ENCODE measurements around the gene FBXO46. TPM values are rescaled to one million over a fixed set of nuclear protein-coding genes. Genes with fewer than 3 reads are reported as not detected.

The FBXO46 gene
- total RNA-seq, 1 experiment from 2014 or later, result 45.5 TPM

GRCh38 chr19:45767881-45768654, 37.4 kb upstream of the FBXO46 start:
- Histone ChIP-seq H3K27ac (peak overlapping the region; percentile 79), H3K9me3 (ENCODE audit: insufficient read depth, low read depth) (no peaks in the 10 kb centered on the region), H3K9me2 (ENCODE audit: insufficient read depth) (no peaks in the 10 kb centered on the region), H3K4me3 (peak overlapping the region; percentile 97), H3K79me2 (ENCODE audit: low read depth) (no peaks in the 10 kb centered on the region), H3K36me3 (ENCODE audit: low read depth) (0 out of 2 replicates have a peak, but pooled peaks cover 3% of the 10 kb centered on the region), H3F3A (ENCODE audit: insufficient read depth, low read depth) (peaks cover 52% of the 10 kb centered on the region; the same call in 1 of the 2 replicates), H3K27me3 (ENCODE audit: insufficient read depth, low read depth) (no peaks in the 10 kb centered on the region), H2AFZ (peak overlapping the region; percentile 94), H4K20me1 (ENCODE audit: insufficient read depth) (no peaks in the 10 kb centered on the region), H3K4me2 (peak overlapping the region; percentile 100), H3K4me1 (replicated peaks; ENCODE audit: insufficient read depth) (peaks cover 17% of the 10 kb centered on the region)
- TF ChIP-seq, protein P1, sequence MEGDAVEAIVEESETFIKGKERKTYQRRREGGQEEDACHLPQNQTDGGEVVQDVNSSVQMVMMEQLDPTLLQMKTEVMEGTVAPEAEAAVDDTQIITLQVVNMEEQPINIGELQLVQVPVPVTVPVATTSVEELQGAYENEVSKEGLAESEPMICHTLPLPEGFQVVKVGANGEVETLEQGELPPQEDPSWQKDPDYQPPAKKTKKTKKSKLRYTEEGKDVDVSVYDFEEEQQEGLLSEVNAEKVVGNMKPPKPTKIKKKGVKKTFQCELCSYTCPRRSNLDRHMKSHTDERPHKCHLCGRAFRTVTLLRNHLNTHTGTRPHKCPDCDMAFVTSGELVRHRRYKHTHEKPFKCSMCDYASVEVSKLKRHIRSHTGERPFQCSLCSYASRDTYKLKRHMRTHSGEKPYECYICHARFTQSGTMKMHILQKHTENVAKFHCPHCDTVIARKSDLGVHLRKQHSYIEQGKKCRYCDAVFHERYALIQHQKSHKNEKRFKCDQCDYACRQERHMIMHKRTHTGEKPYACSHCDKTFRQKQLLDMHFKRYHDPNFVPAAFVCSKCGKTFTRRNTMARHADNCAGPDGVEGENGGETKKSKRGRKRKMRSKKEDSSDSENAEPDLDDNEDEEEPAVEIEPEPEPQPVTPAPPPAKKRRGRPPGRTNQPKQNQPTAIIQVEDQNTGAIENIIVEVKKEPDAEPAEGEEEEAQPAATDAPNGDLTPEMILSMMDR (conservative IDR thresholded peaks at IDR 0.05), result no peak
- no peak for TF ChIP-seq EZH2 (IDR thresholded peaks at IDR 0.05; ENCODE audit: low read depth)
- DNase-seq, result peak; percentile 61 to 67
- intact Hi-C loops (cut with micrococcal nuclease; ENCODE audit: unreplicated experiment), result loop anchor here (2.0 to 5.0 kb wide), 3 partner anchors 37 to 346 kb away; partner anchors contain the start of genes ERCC1 and FBXO46
- POLR2A ChIA-PET (ENCODE audit: unreplicated experiment), result interaction anchor here (0.5 to 1.6 kb wide), 7 partner anchors 20 to 97 kb away, joined by 4 to 13 read pairs (median 7); partner anchors contain the start of genes DMWD, FBXO46, QPCTL and SNRPD2
- CTCF ChIA-PET, result interaction anchor here (0.6 kb wide), 2 partner anchors 10 to 51 kb away, joined by 4 to 5 read pairs; no protein-coding TSS in a partner anchor
- BruUV-seq (replicated peaks), result no TSS peak

DNA sequence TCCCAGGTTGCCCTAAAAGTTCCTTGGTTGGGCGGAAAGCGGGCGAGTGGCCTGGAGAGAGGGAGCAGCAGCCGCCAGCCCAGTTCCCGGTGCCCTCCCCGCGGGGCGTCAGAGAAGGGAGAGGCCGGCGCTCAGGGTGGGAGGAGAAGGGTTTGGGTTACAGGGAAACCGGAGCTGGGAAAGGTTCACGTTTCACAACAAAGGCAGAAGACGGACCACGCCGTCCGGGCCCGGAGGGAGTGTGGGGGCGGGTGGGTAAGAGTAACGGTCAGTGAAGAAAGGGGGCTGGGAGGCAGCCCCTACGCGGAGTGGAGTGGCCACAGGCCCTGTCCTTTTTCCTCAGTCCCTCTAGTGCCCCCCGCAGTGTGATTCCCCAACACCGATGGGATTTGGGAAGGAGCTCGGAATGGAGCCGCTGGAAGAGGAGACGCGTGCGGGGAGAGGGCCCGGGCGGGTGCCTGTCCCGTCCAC, 36.7 kb upstream of the FBXO46 start:
- TF ChIP-seq, protein P1 (conservative IDR thresholded peaks at IDR 0.05), result no peak
- no peak for TF ChIP-seq EZH2 (IDR thresholded peaks at IDR 0.05; ENCODE audit: low read depth)
- H3K36me3 ChIP-seq (ENCODE audit: low read depth), result 0 out of 2 replicates have a peak, but pooled peaks cover 2% of the 10 kb centered on the region
- peak overlapping the region; percentile 94 for H2AFZ ChIP-seq
- peak overlapping the region; percentile 97 for H3K4me3 ChIP-seq
- intact Hi-C loops (cut with micrococcal nuclease; ENCODE audit: unreplicated experiment), result loop anchor here (5.0 kb wide), 2 partner anchors 115 to 345 kb away; partner anchors contain the start of gene ERCC1
- ChIA-PET POLR2A (ENCODE audit: unreplicated experiment) (interaction anchor here (0.5 to 1.6 kb wide), 7 partner anchors 19 to 97 kb away, joined by 4 to 13 read pairs (median 7); partner anchors contain the start of genes DMWD, FBXO46, QPCTL and SNRPD2), CTCF (interaction anchor here (0.6 kb wide), 3 partner anchors 26 to 96 kb away, joined by 5 to 6 read pairs (median 6); partner anchors contain the start of gene SYMPK)
- H4K20me1 ChIP-seq (ENCODE audit: insufficient read depth), result no peaks in the 10 kb centered on the region
- no peaks in the 10 kb centered on the region for H3K27me3 ChIP-seq (ENCODE audit: insufficient read depth, low read depth)
- peaks cover 46% of the 10 kb centered on the region; the same call in 1 of the 2 replicates for H3F3A ChIP-seq (ENCODE audit: insufficient read depth, low read depth)
- H3K9me2 ChIP-seq (ENCODE audit: insufficient read depth), result no peaks in the 10 kb centered on the region
- no TSS peak for BruUV-seq (replicated peaks)
- H3K9me3 ChIP-seq (ENCODE audit: insufficient read depth, low read depth), result no peaks in the 10 kb centered on the region
- peak; percentile 77 to 88 for DNase-seq
- peak overlapping the region; percentile 100 for H3K4me2 ChIP-seq
- H3K4me1 ChIP-seq (replicated peaks; ENCODE audit: insufficient read depth), result peaks cover 17% of the 10 kb centered on the region
- peak overlapping the region; percentile 79; the same call in 1 of the 2 replicates for H3K27ac ChIP-seq
- H3K79me2 ChIP-seq (ENCODE audit: low read depth), result no peaks in the 10 kb centered on the region

- Histone ChIP-seq H3K36me3 (ENCODE audit: low read depth) (no peaks in the 10 kb centered on the region), H3K4me2 (peak overlapping the region; percentile 100), H3K27ac (peak overlapping the region; percentile 20; the same call in 1 of the 2 replicates), H3K4me1 (replicated peaks; ENCODE audit: insufficient read depth) (peaks cover 17% of the 10 kb centered on the region), H3K9me2 (ENCODE audit: insufficient read depth) (no peaks in the 10 kb centered on the region), H3F3A (ENCODE audit: insufficient read depth, low read depth) (peaks cover 43% of the 10 kb centered on the region; the same call in 1 of the 2 replicates), H3K79me2 (ENCODE audit: low read depth) (no peaks in the 10 kb centered on the region), H3K4me3 (peak overlapping the region; percentile 97), H3K27me3 (ENCODE audit: insufficient read depth, low read depth) (no peaks in the 10 kb centered on the region), H2AFZ (peak overlapping the region; percentile 71; the same call in 1 of the 2 replicates), H4K20me1 (ENCODE audit: insufficient read depth) (no peaks in the 10 kb centered on the region), H3K9me3 (ENCODE audit: insufficient read depth, low read depth) (no peaks in the 10 kb centered on the region)
- no peak for TF ChIP-seq EZH2 (IDR thresholded peaks at IDR 0.05; ENCODE audit: low read depth)
- TF ChIP-seq, protein P1 (conservative IDR thresholded peaks at IDR 0.05), result no peak
- ChIA-PET POLR2A (ENCODE audit: unreplicated experiment) (interaction anchor here (0.9 to 1.6 kb wide), 4 partner anchors 49 to 96 kb away, joined by 5 to 13 read pairs (median 8); partner anchors contain the start of genes QPCTL and SNRPD2), CTCF (interaction anchor here (0.6 kb wide), 2 partner anchors 25 to 96 kb away, joined by 6 read pairs; partner anchors contain the start of gene SYMPK)
- peak in 1 of 2 experiments; percentile 19 for DNase-seq
- TSS peak; percentile 47 for BruUV-seq (replicated peaks)
- intact Hi-C loops (cut with micrococcal nuclease; ENCODE audit: unreplicated experiment), result loop anchor here (5.0 kb wide), 2 partner anchors 115 to 345 kb away; partner anchors contain the start of gene ERCC1
These were observed 36.2 kb upstream of the FBXO46 start for GRCh38 chr19:45766869-45767346.

Measured in PC-9 (cell line).